ENCODE results near the gene LRRC75A.
"Not testable (repeated sequence)": the region's sequence is repeated elsewhere in the genome, so short reads cannot be mapped to it uniquely, and the experiment has no call there.

Gene LRRC75A

DNA sequence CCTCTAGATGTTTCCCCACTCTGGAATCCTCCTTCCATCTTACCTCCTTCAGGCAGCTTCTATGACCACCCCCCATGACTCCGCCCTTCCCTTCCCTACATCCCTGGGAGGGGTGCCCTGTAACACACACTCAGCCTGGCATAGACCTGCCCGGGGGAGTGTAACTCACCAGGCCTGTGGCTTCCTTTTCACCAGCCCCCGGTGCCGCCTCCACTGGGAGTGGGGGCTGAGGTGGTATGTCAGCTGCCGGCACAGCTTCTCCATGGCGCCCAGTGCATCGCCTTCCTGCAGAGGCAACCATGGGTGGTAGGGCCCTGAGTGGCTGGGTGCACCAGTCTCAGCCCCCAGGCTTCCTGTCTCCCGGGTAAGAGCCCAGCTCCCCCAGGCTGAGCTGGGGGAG is 44.3 kb downstream of the LRRC75A start:
- no peak for DNase-seq

DNA sequence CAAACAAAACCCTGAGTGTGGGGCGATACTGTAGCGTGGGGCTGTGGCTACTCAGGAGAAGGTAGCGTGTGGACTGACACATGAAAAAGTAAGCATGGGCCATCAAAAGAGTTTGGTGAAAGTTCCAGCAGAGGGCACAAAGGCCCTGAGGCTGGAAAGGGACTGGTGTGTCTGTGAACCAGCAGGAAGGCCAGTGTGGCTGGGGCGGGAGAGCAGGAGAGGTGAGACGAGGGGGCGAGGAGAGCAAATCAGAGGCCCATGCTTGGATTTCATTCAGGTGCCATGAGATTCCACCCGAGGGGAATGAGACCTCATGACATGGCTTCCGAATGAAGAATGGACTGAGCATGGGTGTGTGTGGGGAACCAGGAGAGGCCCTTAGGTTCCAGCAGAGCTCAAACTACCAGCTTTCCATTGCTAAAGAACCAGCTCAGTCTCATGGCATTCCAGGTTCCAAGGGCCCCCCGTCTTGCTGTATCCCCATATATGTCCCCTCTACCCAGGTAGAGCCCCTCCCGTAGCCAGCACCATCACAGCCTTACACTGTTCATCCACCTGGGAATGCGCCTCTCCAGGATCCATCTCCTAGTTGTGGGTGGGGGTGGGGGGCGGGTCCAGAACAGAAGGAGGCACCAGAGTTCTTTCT is 45.5 kb downstream of the LRRC75A start:
- DNase-seq, result no peak

DNA sequence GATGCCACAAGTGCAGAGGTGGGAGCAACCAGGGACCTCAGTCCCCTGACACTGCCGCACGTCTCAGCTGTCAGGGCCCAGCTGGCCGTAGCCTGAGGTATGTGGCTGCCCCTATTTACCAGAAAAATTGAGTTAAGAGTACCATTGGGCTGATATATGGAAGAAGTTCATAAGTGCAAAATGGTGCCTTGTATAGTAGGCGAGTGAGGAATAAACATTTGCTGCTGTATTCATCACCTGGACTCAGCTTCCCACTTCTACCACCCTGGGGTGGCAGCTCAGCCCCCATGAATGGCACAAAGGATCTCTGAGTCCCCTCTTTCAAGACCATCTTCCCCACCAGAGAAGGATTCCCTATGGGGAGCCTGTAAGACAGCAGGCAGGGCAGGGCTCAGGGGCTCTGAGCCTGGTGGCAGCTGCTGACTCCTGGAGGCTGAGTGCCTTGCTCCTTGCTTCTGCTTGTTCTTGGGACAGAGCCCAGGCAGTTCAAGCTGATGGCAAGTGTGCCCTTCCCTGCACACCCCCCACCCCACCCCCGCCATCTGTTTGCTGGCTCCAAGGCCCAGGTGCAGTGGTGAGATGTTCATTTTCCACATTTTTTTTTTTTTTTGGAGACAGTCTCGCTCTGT is 47.6 kb downstream of the LRRC75A start:
- DNase-seq, result no peak

DNA sequence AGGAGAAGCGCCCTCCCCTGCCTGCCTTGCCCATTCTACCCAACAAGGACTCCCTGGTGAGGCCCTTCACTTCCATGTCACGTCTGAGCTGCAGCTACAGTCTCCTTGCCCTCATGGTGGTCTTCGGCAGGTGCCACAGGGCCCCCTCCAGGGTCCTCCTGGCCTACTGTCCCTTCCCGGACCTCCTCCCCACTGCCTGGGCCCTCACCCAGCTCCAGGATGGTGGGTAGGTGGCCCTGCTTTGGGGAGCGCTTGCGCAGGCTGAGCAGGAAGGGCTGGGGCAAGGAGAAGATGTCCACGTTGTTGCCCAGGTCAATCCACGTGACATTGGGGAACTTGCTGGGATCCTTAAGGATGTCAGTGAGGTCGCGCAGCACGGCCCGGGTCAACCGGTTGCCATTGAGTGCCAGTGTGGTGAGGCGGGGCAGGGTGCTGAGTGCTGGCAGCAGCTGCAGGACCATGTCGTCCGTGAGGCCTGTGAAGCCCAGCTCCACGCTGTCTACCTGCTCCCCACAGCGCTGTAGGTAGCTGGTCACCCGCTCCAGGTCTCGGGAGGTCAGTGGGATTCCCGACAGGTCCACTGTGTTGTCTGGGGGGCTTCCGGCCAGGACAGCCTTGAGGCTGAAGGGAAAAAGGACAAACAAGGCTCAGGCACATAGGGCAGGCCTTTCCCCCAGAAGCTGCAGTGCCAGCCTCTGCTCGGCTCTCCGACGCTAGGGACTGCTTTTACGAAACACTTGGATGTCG is 48.3 kb downstream of the LRRC75A start:
- DNase-seq, result no peak

DNA sequence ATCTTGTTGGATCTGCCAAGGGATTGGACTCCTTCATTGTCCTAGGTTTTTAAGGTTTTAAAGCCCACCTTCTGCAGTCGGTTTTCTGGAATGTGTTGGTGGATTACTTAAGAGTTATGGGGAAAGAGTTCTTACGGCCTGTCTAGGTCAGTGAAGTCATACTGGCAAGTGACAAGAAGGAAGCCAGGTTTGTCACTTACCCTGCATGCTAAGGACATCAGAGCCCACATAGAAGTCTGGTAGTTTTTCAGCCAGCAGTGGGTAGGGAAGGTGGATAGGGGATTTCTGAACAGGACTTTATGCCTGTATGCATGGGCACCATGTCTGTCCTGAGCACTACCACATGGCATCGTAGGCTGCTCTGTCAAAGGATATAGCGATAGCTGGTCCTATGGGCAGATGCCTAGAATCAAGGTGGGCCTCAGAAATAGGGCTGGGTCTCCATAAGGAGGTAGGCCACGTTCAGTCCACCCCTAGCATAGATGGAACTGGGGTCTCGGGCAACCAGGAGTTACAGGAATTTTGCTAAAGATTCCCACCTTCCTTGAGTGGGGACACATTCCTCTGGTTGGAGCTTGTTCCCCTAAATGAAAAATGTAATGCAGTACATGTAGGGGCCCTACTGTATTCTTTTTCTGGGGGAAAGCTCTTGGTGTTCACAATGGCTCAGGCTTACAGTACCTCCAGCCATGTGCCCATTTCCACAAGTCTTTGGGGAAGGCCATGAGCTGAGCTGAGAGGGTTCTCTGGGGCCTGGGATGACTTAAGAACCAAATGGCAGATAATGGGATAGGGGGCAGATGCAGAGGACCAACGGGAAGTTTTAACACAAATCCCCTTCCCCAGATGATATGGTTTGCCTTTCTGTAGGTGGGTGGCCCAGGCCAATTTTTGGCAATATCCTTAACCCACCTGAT is 49.1 kb downstream of the LRRC75A start:
- DNase-seq, result no peak

DNA sequence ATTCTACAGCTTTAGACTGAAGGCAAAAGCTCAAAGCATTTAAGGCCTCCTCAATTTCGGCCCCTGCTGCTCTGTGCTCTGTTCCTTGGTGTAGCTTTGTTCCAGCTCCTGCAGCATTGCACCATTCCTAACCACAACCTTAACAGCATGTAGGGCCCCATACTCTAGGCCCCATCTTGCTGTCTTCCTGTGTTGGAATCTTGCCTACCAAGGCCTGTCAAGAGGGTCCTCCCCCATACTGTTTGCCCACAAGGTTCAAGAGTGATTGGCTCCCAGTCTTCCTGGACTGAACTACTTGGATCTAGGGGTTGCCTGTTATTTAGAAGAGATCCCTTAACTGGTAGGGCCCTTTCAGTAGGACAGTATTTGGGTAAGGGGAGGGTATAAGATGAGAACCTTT is 49.9 kb downstream of the LRRC75A start:
- DNase-seq, result no peak

DNA sequence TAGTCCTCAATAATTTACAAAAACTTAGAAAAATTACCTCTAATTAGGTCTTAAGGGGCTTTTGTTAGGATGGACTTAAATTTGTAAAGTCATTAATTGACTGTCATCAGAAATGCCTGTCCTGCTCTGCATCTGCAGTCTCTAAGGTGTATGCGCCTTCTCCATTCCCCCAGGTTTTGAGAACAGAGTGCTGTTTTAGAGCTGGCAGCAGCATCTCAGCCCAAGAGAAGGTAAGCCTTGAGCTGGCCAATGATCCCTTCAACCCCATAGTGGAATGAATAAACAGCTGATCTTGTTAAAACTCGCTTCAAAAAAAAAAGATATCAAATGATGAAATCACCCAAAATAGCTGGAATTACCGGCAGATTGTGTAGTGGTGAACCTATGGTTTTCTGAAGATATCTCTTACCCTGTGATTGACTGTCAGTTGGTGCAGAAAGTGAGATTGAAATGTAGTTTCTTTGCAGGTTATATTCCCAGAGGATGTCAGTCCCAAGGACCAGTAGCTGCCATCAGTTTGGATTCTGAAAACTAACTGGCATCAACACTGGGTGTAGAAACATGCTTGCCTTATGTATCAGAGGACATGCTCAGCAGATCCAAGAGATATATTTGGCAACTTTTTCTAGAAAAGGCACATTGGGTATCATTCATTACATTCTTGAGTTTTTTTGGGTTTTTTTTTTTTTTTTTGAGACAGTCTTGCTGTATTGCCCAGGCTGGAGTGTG is 50.9 kb downstream of the LRRC75A start:
- no peak for DNase-seq

DNA sequence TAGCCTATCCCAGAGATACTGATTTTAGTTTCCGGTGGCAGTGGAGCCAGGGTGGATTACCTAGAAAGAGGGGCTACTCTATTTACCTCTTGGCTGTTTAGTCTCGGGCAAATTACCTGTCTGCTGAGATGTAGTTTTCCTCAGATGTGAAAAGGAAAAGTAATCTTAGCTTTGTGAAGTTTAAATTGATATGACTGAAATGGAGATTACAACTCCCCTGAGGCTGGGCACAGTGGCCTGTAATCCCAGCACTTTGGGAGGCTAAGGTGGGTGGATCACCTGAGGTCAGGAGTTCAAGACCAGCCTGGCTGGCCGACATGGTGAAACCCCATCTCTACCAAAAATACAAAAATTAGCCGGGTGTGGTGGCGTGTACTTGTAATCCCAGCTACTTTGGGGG is 51.6 kb downstream of the LRRC75A start:
- not testable (repeated sequence) for DNase-seq

DNA sequence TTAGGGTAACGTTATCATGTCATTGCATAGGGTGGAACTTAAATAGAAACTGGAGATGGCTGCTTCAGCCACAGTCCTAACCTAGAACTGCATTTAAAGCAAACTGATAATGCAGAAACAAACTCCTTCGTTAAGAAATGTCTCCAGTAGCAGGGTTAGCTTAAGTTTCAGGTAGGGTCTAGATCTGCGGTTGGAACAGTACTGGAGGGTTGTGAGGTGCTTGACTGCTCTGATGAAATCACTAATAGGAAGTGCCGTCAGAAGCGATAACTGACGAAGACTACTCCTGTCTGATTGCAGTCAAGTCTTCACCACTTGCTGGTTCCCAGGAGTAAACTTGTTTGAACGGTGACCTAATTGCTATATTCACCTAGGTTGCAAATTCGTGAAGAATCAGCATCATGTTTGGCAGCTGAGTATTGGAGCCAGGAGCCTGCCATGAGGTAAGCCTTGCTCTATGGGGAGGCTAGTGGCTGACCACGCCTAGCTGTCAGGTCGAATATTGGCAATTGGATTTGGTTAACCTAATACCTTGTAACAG is 52.1 kb downstream of the LRRC75A start:
- DNase-seq, result no peak

DNA sequence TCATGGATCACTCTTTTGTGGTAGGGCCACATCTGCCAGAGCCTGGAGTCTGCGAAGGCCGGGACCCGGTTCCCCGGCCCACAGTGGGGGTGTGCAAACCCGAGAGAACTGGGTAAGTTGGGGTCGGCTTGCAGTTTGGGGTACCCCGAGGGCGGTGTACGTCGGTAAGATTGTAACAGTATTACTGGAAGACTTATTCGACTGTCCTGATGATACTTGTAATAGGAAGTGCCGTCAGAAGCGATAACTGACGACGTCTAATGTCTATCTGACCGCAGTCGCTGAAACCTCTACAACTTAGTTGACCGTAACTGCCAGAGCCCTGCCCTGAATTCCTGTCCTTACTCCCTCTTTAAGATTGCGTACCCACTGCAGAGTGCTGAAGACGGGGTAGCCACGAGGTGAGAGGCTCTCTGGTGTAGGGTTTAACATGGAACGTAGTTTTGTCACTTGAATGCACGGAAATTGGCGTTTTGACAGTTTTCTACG is 52.6 kb downstream of the LRRC75A start:
- DNase-seq, result no peak

DNA sequence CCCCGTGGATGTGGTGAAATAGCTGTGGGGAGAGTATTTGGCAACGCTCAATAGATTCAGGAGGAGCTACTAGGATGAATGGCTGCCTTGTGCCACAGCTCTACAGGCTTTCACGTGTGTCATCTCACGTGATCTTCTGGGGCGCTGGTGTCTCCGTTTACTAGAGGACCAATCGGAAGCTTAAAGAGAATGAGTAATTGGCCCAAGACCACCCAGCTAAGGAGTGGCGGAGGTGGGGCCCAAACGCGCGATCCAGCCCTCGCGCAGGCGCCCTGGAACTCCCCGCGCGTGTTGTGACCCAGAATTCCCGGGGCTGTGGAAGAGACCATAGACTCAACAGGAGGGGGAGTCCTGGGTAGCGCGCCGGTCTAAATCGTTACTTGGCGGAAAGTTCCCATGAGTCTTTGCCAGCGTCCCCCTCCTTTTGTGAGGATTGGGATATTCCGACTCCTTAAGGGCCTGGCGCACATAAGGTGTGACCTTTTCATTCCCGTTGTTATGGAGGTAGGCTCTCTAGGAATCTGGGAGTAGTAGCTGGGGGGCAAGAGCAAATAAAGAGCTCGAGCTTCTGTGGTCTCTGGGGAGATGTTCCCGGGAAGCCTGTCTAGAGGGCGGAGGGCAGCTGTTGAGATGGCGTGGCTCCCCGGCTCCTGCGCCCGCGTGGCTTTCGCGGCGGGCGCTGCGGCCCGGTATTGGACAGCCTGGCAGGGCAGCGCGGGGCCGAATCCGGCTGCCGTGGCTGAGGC is 53.3 kb downstream of the LRRC75A start:
- DNase-seq, result peak; percentile 98

DNA sequence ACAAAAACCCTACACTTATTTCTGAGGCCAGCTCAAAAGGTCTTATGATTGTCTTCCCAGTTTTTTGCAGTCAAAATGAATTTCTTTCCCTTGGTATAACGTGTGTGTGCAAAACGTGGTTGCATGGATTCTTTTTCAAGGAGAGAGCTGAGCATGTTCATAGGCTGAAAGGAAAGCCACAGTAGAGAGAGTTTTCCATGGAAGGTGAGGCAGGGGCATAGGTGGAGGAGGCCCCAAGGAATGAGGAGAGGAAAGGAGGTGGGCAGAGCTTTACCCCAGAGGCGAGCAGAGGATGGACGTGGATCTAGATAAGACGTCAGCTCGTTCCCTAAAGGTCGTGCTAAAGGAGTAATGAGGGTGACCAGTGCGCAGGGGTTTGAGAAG is 53.8 kb downstream of the LRRC75A start:
- DNase-seq, result no peak

DNA sequence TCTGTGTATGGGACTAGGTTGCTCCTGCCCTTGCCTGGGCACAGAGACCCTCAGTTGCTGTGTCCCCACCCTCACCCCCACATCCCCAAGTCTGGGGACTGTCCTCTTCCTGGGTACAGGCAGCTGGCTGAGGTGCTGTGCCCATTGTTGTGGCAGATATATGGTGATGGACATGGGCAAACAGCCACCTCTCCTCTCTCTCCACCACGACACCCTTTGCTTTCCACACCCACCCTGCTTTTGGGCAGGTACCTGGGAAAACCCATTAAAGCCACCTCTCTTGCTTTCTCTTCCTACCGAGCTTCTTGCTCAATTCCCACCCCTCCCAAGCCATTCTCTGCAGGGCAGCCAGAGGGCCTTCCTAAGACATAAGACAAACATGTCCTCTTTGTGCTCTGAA is 54.9 kb downstream of the LRRC75A start:
- no peak for DNase-seq

DNA sequence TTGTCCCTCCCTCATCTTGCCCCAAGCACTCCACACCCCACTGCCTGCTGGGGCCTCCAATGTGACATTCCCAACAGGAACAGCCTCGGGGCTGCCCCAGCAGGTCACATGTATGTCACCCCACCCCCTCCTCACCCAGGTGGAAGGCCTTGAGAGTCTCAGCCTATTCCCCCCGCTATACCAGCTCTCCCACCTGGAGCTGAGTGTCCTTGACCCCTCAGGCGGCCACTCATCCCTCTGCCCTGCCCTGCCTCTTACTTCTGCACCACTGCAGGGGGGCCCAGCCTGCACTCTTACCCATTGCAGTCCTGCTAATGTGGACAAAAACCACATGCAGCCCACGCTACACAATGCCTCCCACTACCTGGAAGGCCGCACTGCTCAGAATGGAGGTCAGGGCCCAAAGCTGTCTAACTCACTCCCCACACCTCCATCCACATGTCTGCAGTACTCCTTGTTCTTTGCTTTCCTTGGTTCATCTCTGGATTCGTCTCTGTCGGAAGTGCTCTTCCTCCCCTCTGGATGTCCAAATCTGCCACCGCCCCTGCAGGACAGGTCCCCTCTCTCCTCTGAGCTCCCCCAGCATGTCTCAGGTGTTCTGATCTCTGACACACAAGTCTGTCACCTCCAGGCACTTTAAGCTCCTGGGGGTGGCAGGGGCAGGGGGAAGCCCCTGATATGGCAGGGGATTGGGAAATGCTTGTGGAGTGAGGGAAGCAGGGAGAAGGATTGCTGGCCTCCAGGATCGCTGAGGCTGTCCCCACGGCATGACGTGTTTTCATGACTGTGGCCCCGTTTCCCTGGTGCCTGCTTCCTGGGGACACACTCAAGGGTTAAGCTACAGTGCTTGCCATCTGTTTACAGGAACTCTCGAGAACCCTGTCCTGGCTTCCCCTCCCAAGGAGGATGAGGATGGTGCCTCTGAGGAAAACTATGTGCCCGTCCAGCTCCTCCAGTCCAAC is 55.8 kb downstream of the LRRC75A start:
- DNase-seq, result no peak

DNA sequence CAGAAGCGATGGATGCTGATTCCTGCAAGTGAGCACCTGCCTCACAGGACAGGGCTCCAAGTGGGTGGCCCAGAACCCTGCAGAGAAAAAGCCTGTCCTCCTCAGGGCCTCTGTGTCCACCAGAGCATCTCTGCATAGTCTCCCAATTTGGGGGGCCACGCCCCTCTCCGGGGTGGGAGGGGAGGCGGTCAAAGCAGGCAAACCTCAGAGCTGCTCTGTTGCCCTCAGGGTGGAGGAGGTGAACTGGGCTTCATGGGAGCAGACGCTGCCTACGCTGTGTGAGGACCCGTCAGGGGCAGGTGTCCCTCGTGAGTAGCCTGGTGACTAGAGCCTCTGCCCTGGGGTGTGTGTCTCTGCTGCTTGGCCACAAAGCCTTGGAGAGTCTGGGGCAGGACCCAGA is 57.3 kb downstream of the LRRC75A start:
- no peak for DNase-seq

DNA sequence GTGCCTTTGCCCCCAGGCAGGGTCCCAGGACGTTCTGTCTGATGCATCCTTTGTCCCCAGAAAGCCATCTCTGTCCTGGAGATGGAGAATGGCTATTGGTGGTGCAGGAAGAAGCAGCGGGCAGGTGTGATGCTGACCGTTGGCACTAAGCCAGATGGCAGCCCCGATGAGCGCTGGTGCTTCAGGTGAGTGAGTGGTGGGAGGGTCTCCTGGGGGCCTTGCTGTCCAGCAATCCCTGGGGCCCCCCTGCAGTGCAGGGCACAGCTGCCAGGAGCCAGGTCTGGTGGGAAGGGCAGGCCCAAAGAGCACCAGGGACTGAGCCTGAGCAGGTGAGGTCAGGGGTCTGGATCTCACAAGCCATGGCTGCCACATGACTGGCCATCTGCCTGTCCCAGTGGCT is 58.5 kb downstream of the LRRC75A start:
- no peak for DNase-seq

DNA sequence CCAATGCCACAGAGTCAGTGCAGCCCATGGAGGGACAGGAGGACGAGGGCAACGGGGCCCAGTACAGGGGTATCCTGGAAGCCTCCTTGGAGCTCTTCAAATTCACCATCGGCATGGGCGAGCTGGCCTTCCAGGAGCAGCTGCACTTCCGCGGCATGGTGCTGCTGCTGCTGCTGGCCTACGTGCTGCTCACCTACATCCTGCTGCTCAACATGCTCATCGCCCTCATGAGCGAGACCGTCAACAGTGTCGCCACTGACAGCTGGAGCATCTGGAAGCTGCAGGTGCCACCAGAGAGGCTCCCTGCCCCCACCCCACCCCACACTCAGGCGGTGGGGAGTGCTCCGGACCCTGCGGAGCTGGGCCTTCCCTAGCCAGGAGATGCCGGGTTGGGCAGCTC is 60.0 kb downstream of the LRRC75A start:
- peak; percentile 58 for DNase-seq

DNA sequence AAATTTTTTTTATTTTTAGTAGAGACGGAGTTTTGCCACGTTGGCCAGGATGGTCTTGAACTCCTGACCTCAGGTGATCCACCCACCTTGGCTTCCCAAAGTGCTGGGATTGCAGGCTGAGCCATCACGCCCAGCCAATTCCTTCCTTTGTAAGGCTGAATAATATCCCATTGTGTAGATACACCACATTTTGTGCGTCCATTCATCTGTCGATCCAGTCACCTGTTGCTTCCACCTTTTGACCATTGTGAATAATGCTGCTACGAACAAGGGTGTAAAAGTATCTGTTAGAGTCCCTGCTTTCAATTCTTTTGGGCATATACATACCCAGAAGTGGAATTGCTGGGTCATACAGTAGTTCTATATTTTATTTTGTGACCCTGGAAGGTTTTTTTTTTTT is 61.3 kb downstream of the LRRC75A start:
- no peak for DNase-seq

DNA sequence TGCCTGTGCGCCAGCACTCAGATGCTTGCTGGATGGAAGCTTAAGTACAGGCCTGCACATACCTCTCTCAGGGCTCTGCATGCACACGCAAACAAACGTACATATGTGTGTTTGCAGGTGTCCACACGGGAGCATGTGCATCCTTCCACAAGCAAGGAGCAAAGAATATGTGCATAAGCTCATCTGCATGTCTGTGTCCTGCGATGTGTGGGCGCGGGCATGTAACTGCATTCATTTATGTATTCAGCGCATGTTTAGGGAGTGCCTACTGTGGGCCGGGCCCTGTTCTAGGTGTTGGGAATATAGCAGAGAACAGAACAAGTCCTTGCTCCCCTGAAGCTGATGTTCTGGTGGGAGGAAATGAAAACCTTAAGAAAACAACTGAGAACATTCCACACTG is 62.9 kb downstream of the LRRC75A start:
- DNase-seq, result no peak
